ENCODE measurements around the gene ZNF222. TPM values are rescaled to one million over a fixed set of nuclear protein-coding genes. Genes with fewer than 3 reads are reported as not detected.

Gene ZNF222
- total RNA-seq, 1 experiment from 2014 or later, result 5.3 TPM

DNA sequence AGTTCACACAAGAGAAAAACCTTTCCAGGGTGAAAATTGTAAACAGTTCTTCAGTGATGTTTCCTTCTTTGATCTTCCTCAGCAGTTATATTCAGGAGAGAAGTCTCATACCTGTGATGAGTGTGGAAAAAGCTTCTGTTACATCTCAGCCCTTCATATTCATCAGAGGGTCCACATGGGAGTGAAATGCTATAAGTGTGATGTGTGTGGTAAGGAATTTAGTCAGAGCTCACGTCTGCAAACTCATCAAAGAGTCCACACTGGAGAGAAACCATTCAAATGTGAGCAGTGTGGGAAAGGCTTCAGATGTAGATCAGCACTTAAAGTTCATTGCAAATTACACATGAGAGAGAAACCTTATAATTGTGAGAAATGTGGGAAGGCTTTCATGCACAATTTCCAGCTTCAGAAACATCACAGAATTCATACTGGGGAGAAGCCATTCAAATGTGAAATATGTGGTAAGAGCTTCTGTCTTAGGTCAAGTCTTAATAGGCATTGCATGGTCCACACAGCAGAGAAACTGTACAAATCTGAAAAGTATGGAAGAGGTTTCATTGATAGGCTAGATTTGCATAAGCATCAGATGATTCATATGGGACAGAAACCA is 6.9 kb downstream of the ZNF222 start:
- peaks cover 28% of the 10 kb centered on the region for H3K9me3 Mint-ChIP-seq (ENCODE audit: low read depth, unreplicated experiment)
- H3K27me3 Mint-ChIP-seq (ENCODE audit: unreplicated experiment), result no peaks in the 10 kb centered on the region

DNA sequence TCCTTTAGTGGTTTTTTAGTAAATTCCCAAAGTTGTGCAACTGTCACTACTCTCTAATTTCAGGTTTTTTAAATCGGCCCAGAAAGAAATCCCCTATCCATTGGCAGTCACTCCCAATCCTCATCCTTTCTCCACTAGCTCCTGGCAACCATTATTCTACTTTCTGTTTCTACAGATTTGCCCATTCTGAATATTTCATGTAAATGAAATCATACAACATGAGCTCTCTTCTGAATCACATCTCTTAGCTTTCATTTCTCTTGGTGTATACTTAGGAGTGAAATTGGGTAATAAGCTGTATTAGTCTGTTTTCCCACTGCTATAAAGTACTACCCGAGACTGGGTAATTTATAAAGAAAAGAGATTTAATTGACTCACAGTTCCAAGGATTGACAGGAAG is 17.0 kb downstream of the ZNF222 start:
- peaks cover 12% of the 10 kb centered on the region for H3K9me3 Mint-ChIP-seq (ENCODE audit: low read depth, unreplicated experiment)
- no peaks in the 10 kb centered on the region for H3K4me1 Mint-ChIP-seq (ENCODE audit: low read depth, unreplicated experiment)
- CTCF ChIA-PET, result no interaction called here
- H3K4me3 Mint-ChIP-seq (ENCODE audit: low read depth, unreplicated experiment), result no peak overlapping the region
- TF ChIP-seq CTCF (IDR thresholded peaks at IDR 0.05; ENCODE audit: unreplicated experiment), result no peak
- H3K36me3 Mint-ChIP-seq (ENCODE audit: insufficient read depth, unreplicated experiment), result no peaks in the 10 kb centered on the region
- no peaks in the 10 kb centered on the region for H3K27me3 Mint-ChIP-seq (ENCODE audit: unreplicated experiment)
- intact Hi-C loops (cut with micrococcal nuclease; ENCODE audit: unreplicated experiment), result no loop called here
- H3K27ac Mint-ChIP-seq (ENCODE audit: unreplicated experiment), result no peak overlapping the region
- no TSS peak for BruUV-seq (replicated peaks)
- DNase-seq, result no peak

More for the DNA sequence above, 6.9 kb downstream of the ZNF222 start:
- no peak for TF ChIP-seq CTCF (IDR thresholded peaks at IDR 0.05; ENCODE audit: unreplicated experiment)
- no peak for DNase-seq
- intact Hi-C loops (cut with micrococcal nuclease; ENCODE audit: unreplicated experiment), result no loop called here
- Mint-ChIP-seq H3K4me3 (ENCODE audit: low read depth, unreplicated experiment) (no peak overlapping the region), H3K27ac (ENCODE audit: unreplicated experiment) (no peak overlapping the region), H3K4me1 (ENCODE audit: low read depth, unreplicated experiment) (no peaks in the 10 kb centered on the region), H3K36me3 (ENCODE audit: insufficient read depth, unreplicated experiment) (peaks cover 10% of the 10 kb centered on the region)
- CTCF ChIA-PET, result interaction anchor here (0.6 kb wide), 1 partner anchor 512 kb away, joined by 3 read pairs; no protein-coding TSS in a partner anchor
- no TSS peak for BruUV-seq (replicated peaks)

DNA sequence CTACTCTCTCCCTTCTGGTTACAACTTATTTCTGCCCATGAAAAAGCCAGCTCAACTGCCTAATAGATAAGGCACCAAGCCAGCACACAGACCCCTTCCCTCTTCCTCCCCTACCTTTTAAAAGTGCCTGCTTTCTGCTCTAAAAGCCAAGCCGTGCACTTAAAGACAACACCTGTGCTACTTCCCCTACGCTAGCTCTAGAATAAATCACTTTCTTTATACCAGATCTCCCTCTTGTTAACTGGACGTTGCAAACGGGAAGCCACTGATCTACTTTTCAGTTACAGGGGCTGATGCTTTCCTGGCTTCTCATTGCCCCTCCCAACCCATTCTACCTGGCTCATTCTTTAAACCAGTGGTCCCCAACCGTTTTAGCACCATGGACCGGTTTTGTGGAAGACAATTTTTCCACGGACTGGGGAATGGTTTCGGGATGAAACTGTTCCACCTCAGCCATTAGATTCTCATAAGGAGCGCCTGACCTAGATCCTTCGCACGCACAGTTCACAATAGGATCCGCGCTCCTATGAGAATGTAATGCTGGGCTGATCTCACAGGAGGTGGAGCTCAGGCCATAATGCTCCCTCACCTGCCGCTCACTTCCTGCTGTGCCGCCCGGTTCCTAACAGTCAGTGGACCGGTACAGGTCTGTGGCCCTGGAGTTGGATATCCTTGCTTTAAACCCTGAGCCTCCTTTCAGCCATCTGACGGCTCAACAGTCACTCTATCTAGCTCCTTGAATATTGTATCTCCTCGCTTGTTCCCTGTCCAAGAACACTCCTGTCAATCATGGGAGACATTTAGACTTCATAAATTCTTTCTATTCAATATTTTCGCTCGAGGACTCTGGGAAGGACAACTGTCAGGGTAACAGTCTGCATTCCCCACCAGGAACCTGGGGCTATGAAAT is 25.8 kb downstream of the ZNF222 start:
- H3K27ac Mint-ChIP-seq (ENCODE audit: unreplicated experiment), result peak overlapping the region; percentile 69
- CTCF ChIA-PET, result interaction anchor here (0.6 to 1.2 kb wide), 3 partner anchors 100 to 227 kb away, joined by 3 to 6 read pairs (median 3); partner anchors contain the start of genes ZNF221 and ZNF226
- H3K9me3 Mint-ChIP-seq (ENCODE audit: low read depth, unreplicated experiment), result no peaks in the 10 kb centered on the region
- peaks cover 27% of the 10 kb centered on the region for H3K4me1 Mint-ChIP-seq (ENCODE audit: low read depth, unreplicated experiment)
- no peaks in the 10 kb centered on the region for H3K27me3 Mint-ChIP-seq (ENCODE audit: unreplicated experiment)
- BruUV-seq (replicated peaks), result TSS peak; percentile 80
- peak; percentile 53 for DNase-seq
- peak overlapping the region; percentile 87 for H3K4me3 Mint-ChIP-seq (ENCODE audit: low read depth, unreplicated experiment)
- intact Hi-C loops (cut with micrococcal nuclease; ENCODE audit: unreplicated experiment), result no loop called here
- H3K36me3 Mint-ChIP-seq (ENCODE audit: insufficient read depth, unreplicated experiment), result peaks cover 22% of the 10 kb centered on the region
- TF ChIP-seq CTCF (IDR thresholded peaks at IDR 0.05; ENCODE audit: unreplicated experiment), result no peak

- Mint-ChIP-seq H3K36me3 (ENCODE audit: insufficient read depth, unreplicated experiment) (peaks cover 22% of the 10 kb centered on the region), H3K27ac (ENCODE audit: unreplicated experiment) (peak within 1 kb of the TSS; percentile 69), H3K27me3 (ENCODE audit: unreplicated experiment) (no peaks in the 10 kb centered on the region), H3K4me1 (ENCODE audit: low read depth, unreplicated experiment) (peaks cover 27% of the 10 kb centered on the region), H3K4me3 (ENCODE audit: low read depth, unreplicated experiment) (peak within 1 kb of the TSS; percentile 87), H3K9me3 (ENCODE audit: low read depth, unreplicated experiment) (no peaks in the 10 kb centered on the region)
- CTCF ChIA-PET, result interaction anchor here (0.6 to 1.2 kb wide), 3 partner anchors 101 to 228 kb away, joined by 3 to 6 read pairs (median 3); partner anchors contain the start of genes ZNF221 and ZNF226
- DNase-seq, result peak; percentile 97
- intact Hi-C loops (cut with micrococcal nuclease; ENCODE audit: unreplicated experiment), result no loop called here
- BruUV-seq (replicated peaks), result no TSS peak
- TF ChIP-seq CTCF (IDR thresholded peaks at IDR 0.05; ENCODE audit: unreplicated experiment), result no peak
These were observed 26.6 kb downstream of the ZNF222 start, which contains the start of gene ZNF223 for GRCh38 chr19:44051650-44052402. Gene ZNF223, plus strand, starts transcription at chr19:44052036. Its CDS starts 3,141 bp downstream, at chr19:44055177.
